OCI-LY7 (cell line): ENCODE measurements around the gene MIOX. TPM values are rescaled to one million over a fixed set of nuclear protein-coding genes. Genes with fewer than 3 reads are reported as not detected.
A peak's percentile ranks its signal among the peaks of the same experiment; 100 is the strongest.

Source experiments
- BruUV-seq: library from RNA; stranded (reverse); fragments of 400-500 nt; replicated peaks from 2 replicates; lab custom pipeline; 2021; lab: Mats Ljungman, UMichigan
- CTCF ChIA-PET: fragments of 300-600 bp; sonication (Branson Sonifier 250); formaldehyde crosslinking; loops from one replicate; lab custom pipeline; 2022; ENCODE audit warnings: antibody characterized with exemption; ENCODE audit not compliant: unreplicated experiment; lab: Charles Lee
- POLR2A ChIA-PET: fragments of 300-600 bp; sonication (Branson Sonifier 250); formaldehyde crosslinking; loops from one replicate; lab custom pipeline; 2022; ENCODE audit warnings: antibody characterized with exemption; lab: Charles Lee
- DNase-seq: peaks from one replicate; pipeline ENCODE4 v3.0.0-alpha.2; 2015; ENCODE audit warnings: low spot score
- H2AFZ ChIP-seq: fragments of 200-600 bp; sonication (generic), shearing (Covaris generic); 2 replicates; pipeline ENCODE4 v1.6.1; 2014; ENCODE audit warnings: mild to moderate bottlenecking, antibody characterized with exemption, low read length, moderate library complexity
- H3K27ac ChIP-seq: fragments of 200-600 bp; sonication (generic); 2 replicates; pipeline ENCODE4 v1.5.1; 2014; ENCODE audit warnings: mixed run types, low read depth, mild to moderate bottlenecking, moderate library complexity, low read length, inconsistent platforms; ENCODE audit not compliant: poor library complexity, severe bottlenecking
- H3K36me3 ChIP-seq: fragments of 200-600 bp; sonication (generic); 2 replicates; pipeline ENCODE4 v1.6.1; 2014; ENCODE audit warnings: mild to moderate bottlenecking, antibody characterized with exemption, low read length, moderate library complexity, mixed read lengths; ENCODE audit not compliant: insufficient read depth
- H3K4me1 ChIP-seq: fragments of 200-600 bp; sonication (generic); 2 replicates; pipeline ENCODE4 v1.5.1; 2014; ENCODE audit warnings: mild to moderate bottlenecking, low read length; ENCODE audit not compliant: insufficient read depth, poor library complexity, severe bottlenecking
- H3K4me2 ChIP-seq: fragments of 200-600 bp; sonication (generic); 2 replicates; pipeline ENCODE4 v1.6.1; 2014; ENCODE audit warnings: mild to moderate bottlenecking, low read length
- H3K4me3 ChIP-seq: fragments of 200-600 bp; sonication (generic); 2 replicates; pipeline ENCODE4 v1.5.1; 2014; ENCODE audit warnings: mild to moderate bottlenecking, low read depth, low read length; ENCODE audit not compliant: poor library complexity, severe bottlenecking
- H3K79me2 ChIP-seq: fragments of 200-600 bp; sonication (generic); 2 replicates; pipeline ENCODE4 v1.6.1; 2016; ENCODE audit warnings: low read depth, mild to moderate bottlenecking, low read length, moderate library complexity, mixed read lengths; ENCODE audit not compliant: insufficient read depth
- H3K9me2 ChIP-seq: fragments of 200-600 bp; sonication (generic); 2 replicates; pipeline ENCODE4 v1.6.1; 2016; ENCODE audit warnings: mild to moderate bottlenecking, low read length, mixed read lengths; ENCODE audit not compliant: insufficient read depth
- H3K9me3 ChIP-seq: fragments of 200-600 bp; sonication (generic); 2 replicates; pipeline ENCODE4 v1.6.1; 2014; ENCODE audit warnings: mild to moderate bottlenecking, mixed run types, low read length, mixed read lengths
- H4K20me1 ChIP-seq: fragments of 200-600 bp; sonication (generic); 2 replicates; pipeline ENCODE4 v1.6.1; 2014; ENCODE audit warnings: mild to moderate bottlenecking, antibody characterized with exemption, low read length, moderate library complexity, mixed read lengths; ENCODE audit not compliant: insufficient read depth
- CTCF ChIP-seq: fragments of 200-600 bp; sonication (generic); conservative IDR thresholded peaks from 2 replicates; pipeline ENCODE4 v1.5.1; 2014; ENCODE audit warnings: mild to moderate bottlenecking, antibody characterized with exemption, low read length, moderate library complexity, mixed read lengths
- EZH2phosphoT487 ChIP-seq: fragments of 200-600 bp; sonication (generic); IDR thresholded peaks from 2 replicates; pipeline ENCODE4 v1.6.1; 2018; ENCODE audit warnings: low read depth, borderline replicate concordance, mild to moderate bottlenecking, mixed run types, antibody characterized with exemption, low read length, moderate library complexity, mixed read lengths
- intact Hi-C: fragments of 100-400 bp; cut with micrococcal nuclease; formaldehyde crosslinking; loops from one replicate; pipeline ENCODE4 v1.10.0; 2022; ENCODE audit not compliant: unreplicated experiment
- total RNA-seq, 2 experiments: library from RNA; depleted of rRNA in 1 of 2; stranded (reverse); fragments of >200 nt in 1 of 2; shearing (Covaris generic) in 1 of 2; gene quantifications; 2 replicates each; pipeline ENCODE4 v1.2.3, GENCODE V29; 2014 to 2022

The MIOX gene
- total RNA-seq, 2 experiments from 2014 or later: 0.53 TPM; not detected in 1

- intact Hi-C loops: loop anchor here (1.0 to 5.0 kb wide), 3 partner anchors 17 to 283 kb away; partner anchors contain the start of gene NCAPH2
- Histone ChIP-seq H4K20me1 (no peaks in the 10 kb centered on the region), H2AFZ (peak within 1 kb of the TSS; percentile 31; the same call in 1 of the 2 replicates), H3K4me1 (peaks cover 22% of the 10 kb centered on the region), H3K36me3 (peaks cover 48% of the 10 kb centered on the region), H3K9me2 (no peaks in the 10 kb centered on the region), H3K9me3 (no peaks in the 10 kb centered on the region), H3K4me3 (peak within 1 kb of the TSS; percentile 77), H3K79me2 (peaks cover 4% of the 10 kb centered on the region; the same call in 1 of the 2 replicates), H3K27ac (peak within 1 kb of the TSS; percentile 92), H3K4me2 (peak within 1 kb of the TSS; percentile 93)
- TF ChIP-seq CTCF (peak; percentile 56; the same call in 1 of the 2 replicates), EZH2phosphoT487 (no peak)
- POLR2A ChIA-PET: interaction anchor here (0.6 to 3.3 kb wide), 11 partner anchors 10 to 283 kb away, joined by 3 to 33 read pairs (median 4); partner anchors contain the start of genes LMF2 and NCAPH2
- BruUV-seq: no TSS peak
- DNase-seq: peak; percentile 99
- CTCF ChIA-PET: interaction anchor here (0.5 to 1.6 kb wide), 9 partner anchors 13 to 273 kb away, joined by 3 to 9 read pairs (median 5); partner anchors contain the start of genes LMF2 and NCAPH2
These were observed 38.6 kb downstream of the MIOX start, which contains the start of gene SCO2 for GRCh38 chr22:50525104-50525857. Gene SCO2 (minus strand): TSS chr22:50525598. CDS start chr22:50524411, 1,187 bp downstream.

- peaks cover 27% of the 10 kb centered on the region for H3K4me1 ChIP-seq
- peaks cover 43% of the 10 kb centered on the region for H3K36me3 ChIP-seq
- H3K9me2 ChIP-seq: no peaks in the 10 kb centered on the region
- H3K4me3 ChIP-seq: peak overlapping the region; percentile 77
- DNase-seq: no peak
- no peaks in the 10 kb centered on the region for H4K20me1 ChIP-seq
- TF ChIP-seq CTCF (no peak; the same call in 1 of the 2 replicates), EZH2phosphoT487 (no peak)
- BruUV-seq: no TSS peak
- H3K4me2 ChIP-seq: peak overlapping the region; percentile 86
- no peaks in the 10 kb centered on the region for H3K9me3 ChIP-seq
- H2AFZ ChIP-seq: peak overlapping the region; percentile 31; the same call in 1 of the 2 replicates
- H3K27ac ChIP-seq: peak overlapping the region; percentile 92
- intact Hi-C loops: loop anchor here (1.0 to 5.0 kb wide), 5 partner anchors 17 to 283 kb away; partner anchors contain the start of genes NCAPH2 and SYCE3
- ChIA-PET CTCF (interaction anchor here (0.5 to 1.6 kb wide), 10 partner anchors 13 to 273 kb away, joined by 3 to 9 read pairs (median 5); partner anchors contain the start of genes LMF2 and NCAPH2), POLR2A (interaction anchor here (0.6 to 3.3 kb wide), 9 partner anchors 9 to 283 kb away, joined by 3 to 33 read pairs (median 4); partner anchors contain the start of genes LMF2 and NCAPH2)
- H3K79me2 ChIP-seq: peaks cover 4% of the 10 kb centered on the region; the same call in 1 of the 2 replicates
These were observed 39.1 kb downstream of the MIOX start for GRCh38 chr22:50525858-50526107.
